ENCODE results near the gene TTC4.

TTC4 gene

DNA sequence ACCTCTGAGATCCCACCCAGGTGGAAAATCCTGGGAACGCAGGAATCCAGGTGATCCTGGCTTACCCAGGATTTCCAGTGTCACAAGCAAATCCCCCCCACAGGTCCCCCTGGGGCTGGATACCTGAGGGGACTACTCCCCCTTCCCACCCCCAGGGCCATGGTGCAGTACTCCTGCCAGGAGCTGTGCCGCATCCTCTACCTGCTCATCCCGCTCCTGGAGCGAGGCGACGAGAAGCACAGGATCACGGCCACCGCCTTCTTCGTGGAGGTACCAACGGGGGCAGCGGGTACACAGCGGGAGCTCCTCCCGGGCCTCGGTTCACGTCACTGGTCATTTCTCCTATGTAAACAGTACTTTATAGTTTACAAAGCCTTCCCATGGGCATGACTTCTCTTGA, 20.4 kb upstream of the TTC4 start:
- no peak overlapping the region for H3K27ac ChIP-seq
- no peak for TF ChIP-seq ZFX (IDR thresholded peaks at IDR 0.05; ENCODE audit: borderline replicate concordance)
- TF ChIP-seq, protein P1, sequence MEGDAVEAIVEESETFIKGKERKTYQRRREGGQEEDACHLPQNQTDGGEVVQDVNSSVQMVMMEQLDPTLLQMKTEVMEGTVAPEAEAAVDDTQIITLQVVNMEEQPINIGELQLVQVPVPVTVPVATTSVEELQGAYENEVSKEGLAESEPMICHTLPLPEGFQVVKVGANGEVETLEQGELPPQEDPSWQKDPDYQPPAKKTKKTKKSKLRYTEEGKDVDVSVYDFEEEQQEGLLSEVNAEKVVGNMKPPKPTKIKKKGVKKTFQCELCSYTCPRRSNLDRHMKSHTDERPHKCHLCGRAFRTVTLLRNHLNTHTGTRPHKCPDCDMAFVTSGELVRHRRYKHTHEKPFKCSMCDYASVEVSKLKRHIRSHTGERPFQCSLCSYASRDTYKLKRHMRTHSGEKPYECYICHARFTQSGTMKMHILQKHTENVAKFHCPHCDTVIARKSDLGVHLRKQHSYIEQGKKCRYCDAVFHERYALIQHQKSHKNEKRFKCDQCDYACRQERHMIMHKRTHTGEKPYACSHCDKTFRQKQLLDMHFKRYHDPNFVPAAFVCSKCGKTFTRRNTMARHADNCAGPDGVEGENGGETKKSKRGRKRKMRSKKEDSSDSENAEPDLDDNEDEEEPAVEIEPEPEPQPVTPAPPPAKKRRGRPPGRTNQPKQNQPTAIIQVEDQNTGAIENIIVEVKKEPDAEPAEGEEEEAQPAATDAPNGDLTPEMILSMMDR (IDR thresholded peaks at IDR 0.05): no peak

DNA sequence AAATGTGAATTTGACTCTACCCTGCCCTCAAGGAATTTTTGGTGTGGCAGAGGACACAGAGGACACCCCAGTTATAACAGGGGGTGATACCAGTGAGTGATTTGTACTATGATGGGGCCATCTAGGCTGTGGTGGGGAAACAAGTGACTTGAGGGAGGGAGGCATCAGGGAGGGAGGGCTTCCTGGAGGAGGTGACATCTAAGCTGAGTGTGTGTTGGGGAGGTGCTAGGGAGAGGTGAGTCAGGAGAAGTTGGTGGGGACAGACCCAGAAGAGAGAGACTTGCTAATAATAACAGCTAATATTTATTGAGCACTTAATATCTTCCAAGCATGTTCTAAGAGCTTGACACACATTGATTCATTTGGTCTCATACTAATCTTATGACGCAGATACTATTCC, 19.9 kb upstream of the TTC4 start:
- H3K27ac ChIP-seq: no peak overlapping the region
- TF ChIP-seq, protein P1 (IDR thresholded peaks at IDR 0.05): no peak
- TF ChIP-seq ZFX (IDR thresholded peaks at IDR 0.05; ENCODE audit: borderline replicate concordance): no peak

DNA sequence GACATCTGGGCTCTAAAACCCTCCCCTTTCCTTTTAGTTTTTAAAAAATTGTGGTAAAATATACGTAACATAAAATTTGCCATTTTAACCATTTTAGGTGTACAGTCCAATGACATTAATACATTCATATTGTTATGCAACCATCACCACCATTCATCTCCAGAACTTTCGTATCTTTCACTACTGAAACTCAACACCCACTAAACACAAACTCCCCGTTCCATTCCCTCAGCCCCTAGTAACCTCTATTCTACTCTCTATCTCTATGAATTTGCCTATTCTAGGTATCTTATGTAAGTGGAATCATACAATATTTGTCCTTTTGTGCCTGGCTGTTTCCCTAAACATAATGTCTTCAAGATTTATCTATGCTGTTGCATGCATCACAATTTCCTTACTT, 19.4 kb upstream of the TTC4 start:
- TF ChIP-seq, protein P1 (IDR thresholded peaks at IDR 0.05): no peak
- TF ChIP-seq ZFX (IDR thresholded peaks at IDR 0.05; ENCODE audit: borderline replicate concordance): no peak
- no peak overlapping the region for H3K27ac ChIP-seq

DNA sequence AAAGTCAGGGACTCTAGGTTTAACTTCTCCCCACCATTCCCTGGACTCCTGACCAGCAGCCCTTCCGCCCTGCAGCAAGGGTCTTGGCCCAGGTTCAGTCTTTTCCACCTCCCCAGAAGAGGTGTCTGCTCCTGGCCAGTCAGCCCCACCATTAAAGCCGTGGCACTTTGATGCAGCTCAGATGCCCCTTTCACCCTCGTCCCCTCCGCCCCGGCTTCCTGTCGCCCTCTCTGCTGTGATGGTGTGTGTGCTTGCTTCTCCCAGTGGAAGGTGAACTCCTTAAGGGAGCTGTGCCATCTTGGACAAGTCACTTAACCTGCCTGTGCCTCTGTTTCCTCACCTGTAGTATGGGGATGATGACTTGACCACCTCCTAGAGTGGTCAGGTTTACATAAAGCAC, 17.8 kb upstream of the TTC4 start:
- TF ChIP-seq, protein P1 (IDR thresholded peaks at IDR 0.05): no peak
- TF ChIP-seq ZFX (IDR thresholded peaks at IDR 0.05; ENCODE audit: borderline replicate concordance): no peak
- H3K27ac ChIP-seq: no peak overlapping the region

DNA sequence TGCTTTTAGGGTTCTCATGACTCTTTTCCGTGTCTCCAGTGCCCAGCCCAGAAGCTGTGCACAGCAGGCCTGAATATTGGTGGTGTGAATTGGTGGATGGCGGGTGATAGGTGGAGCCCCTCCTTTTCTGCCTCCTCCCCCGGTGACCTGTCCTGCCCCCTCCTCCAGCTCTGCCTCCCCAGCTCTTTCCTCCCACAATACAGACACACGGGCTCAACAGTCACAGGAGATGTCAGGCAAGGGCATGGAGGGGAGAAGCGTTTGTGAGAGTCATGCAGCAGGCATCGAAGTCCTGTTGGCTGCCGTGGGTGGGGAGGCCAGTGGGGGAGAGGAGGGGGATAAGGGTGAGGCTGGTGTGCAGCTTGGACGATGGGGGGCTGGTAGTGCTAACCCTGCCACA, 17.3 kb upstream of the TTC4 start:
- no peak overlapping the region for H3K27ac ChIP-seq
- no peak for TF ChIP-seq ZFX (IDR thresholded peaks at IDR 0.05; ENCODE audit: borderline replicate concordance)
- TF ChIP-seq, protein P1 (IDR thresholded peaks at IDR 0.05): no peak

DNA sequence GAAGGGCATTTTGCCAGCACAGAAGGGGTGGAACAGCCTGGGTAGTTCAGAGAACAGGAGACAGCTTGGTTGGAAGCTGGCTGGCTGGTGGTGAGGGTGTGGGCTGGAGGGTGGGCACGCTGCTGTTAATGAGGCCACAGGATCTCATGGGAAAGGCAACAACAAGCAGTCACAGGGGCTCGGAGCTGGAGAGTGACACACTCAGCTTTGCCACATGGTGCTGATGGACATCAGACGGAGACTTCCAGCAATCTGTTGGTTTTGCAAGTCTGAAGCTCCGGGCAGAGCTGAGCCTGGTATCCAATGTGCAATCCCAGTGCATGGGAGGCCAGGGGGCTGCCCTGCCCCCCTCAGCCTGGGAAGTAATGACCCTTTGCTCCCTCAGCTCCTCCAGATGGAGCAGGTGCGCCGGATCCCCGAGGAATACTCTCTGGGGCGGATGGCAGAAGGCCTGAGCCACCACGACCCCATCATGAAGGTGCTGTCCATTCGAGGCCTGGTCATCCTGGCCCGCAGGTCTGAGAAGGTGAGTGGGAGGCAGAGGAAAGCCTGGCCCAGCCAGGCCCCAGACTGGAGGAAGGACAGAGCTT, 15.6 kb upstream of the TTC4 start:
- no peak for TF ChIP-seq ZFX (IDR thresholded peaks at IDR 0.05; ENCODE audit: borderline replicate concordance)
- TF ChIP-seq, protein P1 (IDR thresholded peaks at IDR 0.05): no peak
- no peak overlapping the region for H3K27ac ChIP-seq

DNA sequence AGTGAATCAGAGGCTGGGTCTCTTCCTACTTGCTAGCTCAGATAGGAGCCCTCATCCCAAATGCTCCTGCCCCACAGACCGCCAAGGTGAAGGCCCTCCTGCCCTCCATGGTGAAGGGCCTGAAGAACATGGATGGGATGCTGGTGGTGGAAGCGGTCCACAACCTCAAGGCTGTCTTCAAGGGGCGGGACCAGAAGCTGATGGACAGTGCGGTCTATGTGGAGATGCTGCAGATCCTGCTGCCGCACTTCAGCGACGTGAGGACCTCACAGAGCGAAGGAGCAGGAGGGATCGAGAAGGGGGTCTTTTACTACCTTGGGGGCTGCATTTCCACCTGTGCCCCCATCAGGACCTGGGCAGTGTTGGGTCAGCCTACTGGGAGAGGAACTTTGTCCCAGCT, 14.6 kb upstream of the TTC4 start:
- TF ChIP-seq, protein P1 (IDR thresholded peaks at IDR 0.05): no peak
- TF ChIP-seq ZFX (IDR thresholded peaks at IDR 0.05; ENCODE audit: borderline replicate concordance): no peak
- no peak overlapping the region for H3K27ac ChIP-seq

Data from 22Rv1 (cell line).